HK-2 (cell line): ENCODE results near the gene ST6GALNAC3.

Source experiments
- DNase-seq: peaks from one replicate; pipeline ENCODE4 v3.0.0-alpha.2; 2018; ENCODE audit not compliant: unreplicated experiment

ST6GALNAC3 gene

DNA sequence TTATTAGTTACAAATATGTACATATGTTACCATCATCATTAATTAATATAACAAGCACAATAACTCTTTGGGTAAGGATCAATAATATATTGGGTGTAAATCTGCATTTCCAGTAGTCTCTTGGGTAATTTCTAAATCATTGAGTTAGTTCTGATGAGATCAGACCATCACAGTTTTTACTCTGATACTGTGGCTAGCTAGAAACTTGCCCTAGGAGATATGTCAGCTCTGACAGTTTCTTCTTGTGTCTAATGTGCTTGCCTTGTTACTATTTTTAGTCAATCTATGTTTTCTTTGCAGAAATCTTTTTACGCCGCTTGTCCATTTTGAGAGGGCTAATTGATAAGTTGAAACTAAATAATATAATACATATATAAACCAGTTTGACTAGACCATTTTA, 507.2 kb downstream of the ST6GALNAC3 start:
- DNase-seq = no peak

- DNase-seq = no peak
These were observed 508.8 kb downstream of the ST6GALNAC3 start for GRCh38 chr1:76583235-76583868.

- DNase-seq = no peak
These were observed 509.4 kb downstream of the ST6GALNAC3 start for GRCh38 chr1:76583875-76584477.

DNA sequence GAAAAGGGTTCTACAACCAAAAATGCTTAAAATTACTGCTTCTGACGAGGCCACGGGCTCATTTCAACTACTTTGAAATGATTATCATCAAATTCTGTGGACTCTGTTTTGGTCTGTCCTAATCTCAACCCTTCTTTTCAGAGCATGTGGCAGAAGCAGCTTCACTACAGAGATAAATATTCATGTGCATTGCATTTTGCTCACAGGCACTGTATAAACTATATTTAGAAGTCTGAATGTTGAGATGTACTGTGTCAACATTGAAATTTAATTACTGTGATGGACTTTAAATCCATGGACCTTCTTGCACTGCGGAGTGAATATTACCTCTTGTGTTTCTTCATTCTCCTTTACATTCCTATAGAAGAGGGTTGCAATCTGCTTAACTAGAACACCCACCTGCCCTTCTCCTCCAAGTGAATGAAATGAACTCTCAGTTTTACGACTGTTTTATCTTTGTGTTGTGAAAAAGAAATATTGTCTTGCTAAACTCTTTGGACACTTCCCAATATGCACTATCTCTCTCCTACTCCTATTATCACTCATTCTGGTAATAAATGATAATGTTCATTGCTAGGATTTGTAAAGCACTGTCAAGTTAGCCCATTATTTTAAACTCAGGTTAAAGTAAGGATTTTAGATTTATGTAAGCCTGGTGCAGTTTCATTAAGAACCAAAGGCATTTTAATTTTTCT, 511.6 kb downstream of the ST6GALNAC3 start:
- DNase-seq = no peak

DNA sequence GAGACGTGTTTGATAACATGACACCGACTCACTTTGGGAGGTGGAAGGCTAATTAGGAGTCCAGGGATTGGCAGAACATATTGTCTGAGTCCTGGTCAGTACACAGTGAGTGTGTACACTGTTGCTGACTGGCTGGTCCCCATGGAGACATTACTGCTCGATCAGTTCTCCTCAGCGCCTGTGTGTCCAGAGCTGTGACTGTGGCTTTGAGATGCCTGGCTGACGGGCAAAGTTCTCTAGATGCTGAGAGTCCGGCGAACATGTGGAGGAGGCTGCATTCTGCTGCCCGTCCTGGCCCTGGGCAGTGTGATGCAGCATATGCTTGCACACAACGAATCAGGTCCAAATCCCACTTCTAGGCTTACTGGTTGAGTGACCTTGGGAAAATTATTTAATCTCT, 512.7 kb downstream of the ST6GALNAC3 start:
- no peak for DNase-seq

- DNase-seq = no peak
These were observed 516.9 kb downstream of the ST6GALNAC3 start for GRCh38 chr1:76591461-76591860.

- DNase-seq = no peak
These were observed 517.4 kb downstream of the ST6GALNAC3 start for GRCh38 chr1:76591963-76592362.

DNA sequence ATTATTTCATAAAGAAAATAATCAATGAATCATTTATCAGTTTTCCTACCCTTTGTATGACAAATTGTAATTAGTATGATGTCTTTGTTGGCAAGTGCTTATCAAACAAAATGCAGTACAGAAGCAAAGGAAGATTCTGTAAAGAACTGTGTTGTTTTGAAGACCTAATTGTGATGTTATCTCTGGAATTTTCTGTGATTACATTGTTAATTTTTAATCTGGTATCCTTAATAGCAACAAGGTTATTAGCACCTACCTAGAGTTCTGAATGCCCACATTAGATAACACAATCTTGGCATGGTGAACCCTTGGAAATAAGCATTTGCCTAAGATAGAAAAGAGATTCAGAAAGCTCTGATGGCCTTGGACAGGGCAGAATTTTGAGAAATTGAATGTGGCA, 518.6 kb downstream of the ST6GALNAC3 start:
- no peak for DNase-seq

GRCh38 chr1:76593618-76594017, 519.1 kb downstream of the ST6GALNAC3 start:
- DNase-seq = no peak

DNA sequence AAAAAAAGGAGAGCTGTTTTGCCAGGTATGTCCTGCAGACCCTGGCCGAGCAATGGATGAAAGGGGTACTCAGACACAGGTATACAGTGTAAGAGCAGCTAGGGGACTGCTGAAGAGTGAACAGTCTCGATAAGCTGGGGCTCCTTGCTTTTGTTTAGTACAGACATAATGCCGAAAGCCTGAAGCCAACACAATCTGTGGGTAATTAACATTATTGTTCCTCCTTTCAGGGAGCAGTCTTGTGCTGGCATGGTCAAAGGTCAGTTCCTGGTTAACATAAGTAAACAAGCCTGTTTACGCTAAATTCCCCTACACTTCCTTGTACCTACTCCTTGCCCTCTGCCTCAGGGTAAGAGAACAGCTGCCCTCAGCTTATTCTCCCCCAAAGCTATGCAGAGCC, 520.5 kb downstream of the ST6GALNAC3 start:
- DNase-seq = no peak

GRCh38 chr1:76601465-76601864, 526.9 kb downstream of the ST6GALNAC3 start:
- DNase-seq = no peak

- DNase-seq = no peak
These were observed 533.2 kb downstream of the ST6GALNAC3 start for GRCh38 chr1:76607717-76608116.

DNA sequence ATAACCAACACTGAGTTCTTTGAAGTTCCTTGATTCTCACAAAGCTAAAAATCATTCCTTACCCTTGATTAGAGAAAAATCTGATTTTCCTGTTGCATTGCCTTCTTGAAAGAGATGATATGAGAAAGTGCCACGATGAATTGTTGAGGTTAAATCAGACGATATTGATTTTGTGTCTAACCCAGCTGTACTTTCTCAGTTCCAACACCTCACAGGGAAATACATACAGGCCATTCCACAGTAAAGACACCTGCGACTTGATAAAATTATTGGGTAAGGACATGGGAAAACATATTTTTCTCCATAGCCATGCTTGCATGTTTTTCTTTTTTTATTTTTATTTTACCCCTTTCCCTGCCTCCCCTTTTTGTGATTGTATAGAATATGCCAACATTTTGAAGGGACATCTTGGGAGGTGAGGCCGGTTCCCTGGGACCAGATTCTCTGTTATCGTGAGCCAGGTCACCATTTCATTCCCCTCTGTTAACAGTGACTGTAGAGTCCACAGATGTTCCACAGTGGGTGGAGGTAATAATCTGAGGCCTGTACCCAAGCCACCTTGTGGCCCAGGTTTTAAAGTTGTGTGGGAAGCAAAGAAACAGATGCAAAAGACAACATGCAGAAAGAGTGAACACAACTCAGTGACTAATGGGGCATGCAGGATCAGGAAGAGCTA, 537.4 kb downstream of the ST6GALNAC3 start:
- no peak for DNase-seq

GRCh38 chr1:76613886-76614285, 539.3 kb downstream of the ST6GALNAC3 start:
- no peak for DNase-seq

- DNase-seq = no peak
These were observed 540.9 kb downstream of the ST6GALNAC3 start for GRCh38 chr1:76615253-76616035.

GRCh38 chr1:76620371-76620770, 545.8 kb downstream of the ST6GALNAC3 start:
- DNase-seq = no peak

DNA sequence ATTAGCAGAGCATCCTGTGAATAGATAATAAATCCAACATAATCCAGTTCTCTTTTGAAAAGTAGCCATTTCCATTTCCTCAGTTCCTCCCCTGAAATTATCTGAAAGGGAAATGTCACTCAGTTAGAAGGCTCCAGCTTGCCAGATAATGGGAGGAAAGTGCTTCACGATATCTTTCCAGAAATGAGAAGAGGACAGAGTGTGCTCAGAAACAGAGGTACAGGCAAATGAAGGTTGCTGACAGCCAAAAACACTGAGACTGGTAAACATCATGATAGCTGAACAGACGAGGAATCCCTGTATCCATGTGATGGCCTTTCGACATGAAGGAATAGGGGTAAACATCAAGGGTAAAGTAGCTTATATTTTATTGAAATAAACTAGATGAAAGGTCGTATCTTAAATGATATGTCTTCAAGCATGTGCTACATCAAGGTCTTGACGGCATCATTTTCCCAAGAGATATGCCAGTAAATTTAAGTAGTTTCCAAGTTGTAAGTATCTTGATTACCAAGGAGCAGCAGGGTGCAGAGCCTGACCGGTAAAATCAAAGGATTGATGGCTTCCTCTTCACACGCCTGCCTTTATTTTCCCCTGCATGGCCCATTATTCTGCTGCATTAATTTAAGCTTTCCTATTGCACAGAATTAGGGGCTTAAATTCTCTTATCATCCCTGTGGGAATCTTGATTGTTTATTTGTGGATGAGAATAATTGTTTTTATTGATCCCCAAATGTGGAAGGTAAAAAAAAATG, 548.4 kb downstream of the ST6GALNAC3 start:
- DNase-seq = no peak

- DNase-seq = no peak
These were observed 551.5 kb downstream of the ST6GALNAC3 start for GRCh38 chr1:76625886-76626678.

DNA sequence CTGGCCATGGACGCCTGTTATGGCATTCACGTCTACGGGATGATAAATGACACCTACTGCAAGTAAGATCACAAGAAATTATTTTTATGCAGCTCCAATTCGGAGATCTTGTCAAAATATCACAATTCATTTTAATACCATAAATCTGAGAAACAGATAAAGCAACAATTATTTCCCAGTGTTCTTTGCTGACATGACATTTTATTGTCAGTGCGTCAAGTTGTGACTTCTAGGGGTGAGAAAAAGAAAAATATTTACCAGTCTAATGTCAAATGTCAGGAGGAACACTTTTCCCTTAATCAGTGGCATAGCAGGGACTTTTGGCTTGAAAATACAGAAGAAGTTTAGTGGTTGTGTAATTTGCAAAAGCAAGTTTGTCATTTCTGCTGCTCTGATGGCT, 553.0 kb downstream of the ST6GALNAC3 start:
- no peak for DNase-seq

GRCh38 chr1:76627901-76628300, 553.4 kb downstream of the ST6GALNAC3 start:
- DNase-seq = no peak
